A549 (cell line): ENCODE data around the gene TRIM74. TPM values are rescaled to one million over a fixed set of nuclear protein-coding genes. Genes with fewer than 3 reads are reported as not detected.
"Not testable (repeated sequence)": the region's sequence is repeated elsewhere in the genome, so short reads cannot be mapped to it uniquely, and the experiment has no call there.

Experiments used
- ATAC-seq, 2 experiments: fragments of 200-7000 bp in 1 of 2; fragments of >200 bp in 1 of 2; cut with Nextera tagmentation in 1 of 2; cut with Tn5 transposase in 1 of 2; 3 replicates each; pipeline versions ENCODE4 v1.8.0 to v1.9.1; 2018 to 2020; ENCODE audit warnings: mild to moderate bottlenecking in 1 of 2, moderate library complexity in 1 of 2
- CTCF ChIA-PET: fragments of 300-600 bp; sonication (Branson Sonifier 250); formaldehyde crosslinking; extraction: SDS; loops from one replicate; lab custom pipeline; 2021; ENCODE audit warnings: antibody characterized with exemption, inconsistent platforms; lab: Yijun Ruan, JAX
- POLR2A ChIA-PET: fragments of 350-600 bp; formaldehyde crosslinking; extraction: SDS; loops from one replicate; lab custom pipeline; 2021; ENCODE audit warnings: antibody characterized with exemption, inconsistent platforms; lab: Yijun Ruan, JAX
- DNase-seq, 2 experiments: peaks; one replicate each; pipeline versions ENCODE4 v3.0.0 to v3.0.0-alpha.2; 2011 to 2016; ENCODE audit warnings: low read depth in 1 of 2, low spot score in 1 of 2
- FAIRE-seq: peaks from 2 replicates; lab custom pipeline; 2011; peaks lifted over from hg19 to GRCh38; lab: Jason Lieb, UNC
- H3K27ac ChIP-seq, 2 experiments: fragments of >200 bp; sonication (Bioruptor Twin); formaldehyde crosslinking; 3 replicates each; pipeline ENCODE4 v1.5.1; 2016 to 2017
- H3K4me1 ChIP-seq: fragments of >200 bp; sonication (Bioruptor Twin); formaldehyde crosslinking; 3 replicates; pipeline ENCODE4 v1.6.1; 2016
- H3K4me2 ChIP-seq: fragments of >200 bp; sonication (Bioruptor Twin); formaldehyde crosslinking; 3 replicates; pipeline ENCODE4 v1.6.1; 2016
- H3K4me3 ChIP-seq: fragments of >200 bp; sonication (Bioruptor Twin); formaldehyde crosslinking; 3 replicates; pipeline ENCODE4 v1.5.1; 2016
- H3K9me3 ChIP-seq: fragments of >200 bp; sonication (Bioruptor Twin); formaldehyde crosslinking; 3 replicates; pipeline ENCODE4 v1.6.1; 2016
- E2F6 ChIP-seq: IDR thresholded peaks from 2 replicates; pipeline ENCODE4 v1.6.1; 2012; ENCODE audit warnings: low read depth, borderline replicate concordance
- FOSB ChIP-seq: fragments of 250-450 bp; sonication (Bioruptor Pico); IDR thresholded peaks from 2 replicates; pipeline ENCODE4 v1.5.0; 2020; ENCODE audit warnings: mild to moderate bottlenecking, moderate library complexity
- GATA3 ChIP-seq: IDR thresholded peaks from 2 replicates; pipeline ENCODE4 v1.6.1; 2012; ENCODE audit warnings: borderline replicate concordance
- HOXA7 ChIP-seq: fragments of 250-450 bp; sonication (Bioruptor Pico); IDR thresholded peaks from 2 replicates; pipeline ENCODE4 v1.5.0; 2020; ENCODE audit warnings: mild to moderate bottlenecking, moderate library complexity
- MAZ ChIP-seq: fragments of 150-350 bp; IDR thresholded peaks from 2 replicates; pipeline ENCODE4 v1.6.1; 2014; ENCODE audit warnings: antibody characterized with exemption, low read depth, low read length, borderline replicate concordance
- MYC ChIP-seq: IDR thresholded peaks from 2 replicates; pipeline ENCODE4 v1.6.1; 2012; ENCODE audit warnings: mild to moderate bottlenecking, inconsistent platforms, low read length, improper control_type of control experiment, borderline replicate concordance
- RAD21 ChIP-seq, 2 experiments: fragments of >200 bp in 1 of 2; sonication (Bioruptor Twin) in 1 of 2; formaldehyde crosslinking in 1 of 2; IDR thresholded peaks in 1 of 2; conservative IDR thresholded peaks in 1 of 2; 2 replicates in 1 of 2; 3 replicates in 1 of 2; pipeline ENCODE4 v1.6.1; 2012 to 2018; ENCODE audit warnings: inconsistent platforms in 1 of 2
- USF2 ChIP-seq: fragments of 450-650 bp; IDR thresholded peaks from 2 replicates; pipeline ENCODE4 v1.6.1; 2014; ENCODE audit warnings: antibody characterized with exemption
- ZFP36 ChIP-seq: fragments of 450-650 bp; IDR thresholded peaks from 2 replicates; pipeline ENCODE4 v1.6.1; 2014; ENCODE audit warnings: borderline replicate concordance; ENCODE audit not compliant: partially characterized antibody
- WGBS: methylation state at CpG from one replicate; pipeline ENCODE4 v1.1.6; 2017; ENCODE audit errors: missing lambda C conversion rate; 5-methylcytosine and 5-hydroxymethylcytosine counted together
- polyA plus RNA-seq, 4 experiments: library from polyadenylated mRNA; depleted of rRNA in 3 of 4; stranded (reverse); fragments of >200 nt; fragmentation: RNase III in 1 of 4; extraction: RNeasy Plus Mini Kit Qiagen cat#74134 plus additional on column Dnase treatment in 1 of 4; gene quantifications; 2 replicates in 3 of 4; 3 replicates in 1 of 4; pipeline ENCODE4 v1.2.3, GENCODE V29; 2011 to 2017

TRIM74 gene
- polyA plus RNA-seq, 2 of the 4 experiments (the other 2 are of a cell fraction): 0.76 TPM; not detected in 1

- DNase-seq, POLR2A ChIA-PET, H3K27ac ChIP-seq, ATAC-seq, H3K4me1 ChIP-seq, H3K4me3 ChIP-seq, FAIRE-seq, CTCF ChIA-PET, H3K4me2 ChIP-seq, H3K9me3 ChIP-seq: not testable (repeated sequence)
- 96% methylated on average over 18 of the region's 25 CpGs for WGBS
These were observed 26.3 kb downstream of the TRIM74 start for GRCh38 chr7:72942956-72943355.

- 96% methylated on average over 6 of the region's 20 CpGs for WGBS
- H3K4me3 ChIP-seq, DNase-seq, ATAC-seq, H3K9me3 ChIP-seq, POLR2A ChIA-PET, H3K4me1 ChIP-seq, FAIRE-seq, H3K27ac ChIP-seq, CTCF ChIA-PET, H3K4me2 ChIP-seq: not testable (repeated sequence)
These were observed 27.1 kb downstream of the TRIM74 start for GRCh38 chr7:72942022-72942705.

- peak in 1 of 2 experiments; percentile 21 for DNase-seq
- ATAC-seq, H3K9me3 ChIP-seq, H3K27ac ChIP-seq, POLR2A ChIA-PET, H3K4me3 ChIP-seq, CTCF ChIA-PET, FAIRE-seq, H3K4me2 ChIP-seq: not testable (repeated sequence)
- 89% methylated on average over 6 of the region's 6 CpGs for WGBS
- peaks cover 12% of the 10 kb centered on the region; the same call in 2 of the 3 replicates for H3K4me1 ChIP-seq
These were observed 41.0 kb downstream of the TRIM74 start for GRCh38 chr7:72928216-72928615.

GRCh38 chr7:72927791-72928190 lies 41.5 kb downstream of the TRIM74 start:
- FAIRE-seq, POLR2A ChIA-PET, H3K4me2 ChIP-seq, DNase-seq, H3K27ac ChIP-seq, H3K9me3 ChIP-seq, ATAC-seq, H3K4me3 ChIP-seq, CTCF ChIA-PET: not testable (repeated sequence)
- peaks cover 12% of the 10 kb centered on the region; the same call in 2 of the 3 replicates for H3K4me1 ChIP-seq
- WGBS: 91% methylated on average over 6 of the region's 6 CpGs

GRCh38 chr7:72925546-72926120 lies 43.6 kb downstream of the TRIM74 start:
- Histone ChIP-seq H3K4me1 (peaks cover 12% of the 10 kb centered on the region; the same call in 2 of the 3 replicates), H3K4me2 (peak overlapping the region; percentile 76), H3K4me3 (peak overlapping the region; percentile 64), H3K9me3 (no peaks in the 10 kb centered on the region), H3K27ac (peak overlapping the region; percentile 85 to 94)
- ATAC-seq (no peak), DNase-seq (no peak), FAIRE-seq (no peak)
- WGBS: under 1% methylated on average over 8 of the region's 35 CpGs
- CTCF ChIA-PET: interaction anchor here (1.1 kb wide), 1 partner anchor 10 kb away, joined by 3 read pairs; no protein-coding TSS in a partner anchor
- TF ChIP-seq USF2 (no peak), HOXA7 (CRISPR knock-in tag) (no peak), ZFP36 (no peak), FOSB (CRISPR knock-in tag) (no peak), MYC (no peak), E2F6 (no peak), GATA3 (no peak), MAZ (no peak), RAD21 (conservative IDR thresholded peaks at IDR 0.05 in 1 of 2, IDR thresholded peaks at IDR 0.05 in 1 of 2) (no peak)
- TF ChIP-seq, all 56 proteins: peak for 0
- POLR2A ChIA-PET: no interaction called here
